IgD-negative memory B cell (primary cell): ENCODE measurements around the gene TCEA3. TPM values are rescaled to one million over a fixed set of nuclear protein-coding genes. Genes with fewer than 3 reads are reported as not detected.

Source experiments
- H3K27ac Mint-ChIP-seq, 3 donors: one replicate each; pipeline ENCODE4 v1.8.0; 2020 to 2022; ENCODE audit warnings: mild to moderate bottlenecking in 3 of 3, mixed read lengths in 3 of 3, moderate library complexity in 1 of 3
- H3K27me3 Mint-ChIP-seq: one replicate; pipeline ENCODE4 v1.8.0; 2021; ENCODE audit warnings: mixed read lengths
- H3K36me3 Mint-ChIP-seq: one replicate; pipeline ENCODE4 v1.8.0; 2020; ENCODE audit warnings: mild to moderate bottlenecking, mixed read lengths
- H3K4me1 Mint-ChIP-seq, 3 donors: one replicate each; pipeline ENCODE4 v1.8.0; 2020 to 2022; ENCODE audit warnings: mixed read lengths in 3 of 3, mild to moderate bottlenecking in 1 of 3
- H3K4me3 Mint-ChIP-seq, 4 donors: one replicate each; pipeline ENCODE4 v1.8.0; 2020 to 2022; ENCODE audit warnings: mild to moderate bottlenecking in 4 of 4, mixed read lengths in 4 of 4, moderate library complexity in 3 of 4
- H3K9me3 Mint-ChIP-seq, 3 donors: one replicate each; pipeline ENCODE4 v1.8.0; 2020 to 2021; ENCODE audit warnings: mixed read lengths in 3 of 3, mild to moderate bottlenecking in 1 of 3
- polyA plus RNA-seq: library from polyadenylated mRNA; unstranded; fragments of 300-500 nt; fragmentation: Illumina TruSeq; gene quantifications from one replicate; pipeline ENCODE4 v1.2.3, GENCODE V29; 2021

The TCEA3 gene
- polyA plus RNA-seq, 1 donor from 2014 or later: 0.69 TPM

DNA sequence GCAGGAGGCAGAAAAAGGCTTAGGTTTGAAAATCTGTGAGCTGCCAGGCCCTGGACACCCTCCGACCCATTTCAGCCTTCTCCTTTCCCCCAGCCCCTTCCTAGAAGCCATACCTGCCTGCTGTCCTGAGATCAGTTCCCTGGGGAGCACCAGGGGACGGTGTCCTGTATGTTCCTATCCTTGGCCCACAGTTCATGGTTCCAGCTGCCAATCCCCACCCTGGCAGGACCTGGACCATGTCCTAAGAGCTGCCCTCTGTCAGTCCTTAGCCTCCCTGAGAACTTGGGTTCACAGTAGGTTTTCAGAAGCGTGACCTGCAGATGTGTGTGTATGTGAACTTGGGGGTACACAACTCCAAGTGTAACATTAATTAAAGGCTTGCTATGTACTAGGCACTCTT lies 3.8 kb downstream of the TCEA3 start:
- Mint-ChIP-seq H3K9me3 (no peaks in the 10 kb centered on the region), H3K4me1 (peaks cover 4 to 13% (median 9%) of the 10 kb centered on the region in 3 donors), H3K4me3 (no peak overlapping the region), H3K27me3 (peaks cover 24% of the 10 kb centered on the region), H3K27ac (no peak overlapping the region), H3K36me3 (no peaks in the 10 kb centered on the region)

DNA sequence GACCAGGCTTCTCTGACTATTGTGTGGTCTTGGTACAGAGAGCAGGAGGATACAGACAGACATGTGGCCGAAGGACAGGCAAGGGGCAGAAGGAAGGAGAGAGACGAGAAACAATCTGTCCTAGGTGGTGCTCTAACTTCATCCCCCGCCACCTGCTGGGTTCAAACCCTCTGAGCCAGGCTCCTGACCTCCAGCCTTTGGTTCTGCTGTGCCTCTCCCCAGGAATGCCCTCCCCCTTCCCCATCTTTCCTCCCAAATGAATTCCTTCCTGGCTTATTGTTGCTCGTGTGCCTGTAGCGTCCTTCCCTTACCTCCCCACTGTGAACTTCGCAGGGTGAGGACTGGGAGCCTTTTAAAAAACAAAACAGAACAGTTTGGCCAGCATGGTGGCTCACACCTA lies 5.4 kb downstream of the TCEA3 start:
- H3K36me3 Mint-ChIP-seq: no peaks in the 10 kb centered on the region
- no peak overlapping the region for H3K27ac Mint-ChIP-seq
- no peak overlapping the region for H3K4me3 Mint-ChIP-seq
- H3K27me3 Mint-ChIP-seq: peaks cover 15% of the 10 kb centered on the region
- no peaks in the 10 kb centered on the region for H3K9me3 Mint-ChIP-seq
- peaks cover 0 to 11% (median 9%) of the 10 kb centered on the region in 3 donors for H3K4me1 Mint-ChIP-seq

DNA sequence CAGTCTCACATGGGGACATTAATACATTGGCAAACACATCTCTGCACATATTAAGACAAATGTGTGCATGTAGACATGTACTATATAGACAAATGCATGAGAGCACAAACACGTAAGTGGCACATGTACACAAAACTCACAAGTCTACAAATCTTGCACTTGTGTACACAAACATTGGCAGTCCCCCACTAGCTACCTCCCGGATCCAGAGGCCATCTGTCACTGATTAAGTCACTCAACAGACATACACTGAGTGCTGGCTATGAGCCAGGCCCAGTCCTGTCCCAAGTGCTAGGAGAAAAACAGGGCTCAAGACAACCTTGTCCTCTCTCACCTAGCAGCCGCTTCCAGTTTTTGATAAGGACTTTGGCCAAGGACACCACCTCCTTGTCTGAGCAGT lies 7.0 kb downstream of the TCEA3 start:
- Mint-ChIP-seq H3K4me3 (no peak overlapping the region), H3K36me3 (no peaks in the 10 kb centered on the region), H3K27ac (no peak overlapping the region), H3K4me1 (peaks cover 0 to 6% (median 2%) of the 10 kb centered on the region in 3 donors), H3K27me3 (peaks cover 6% of the 10 kb centered on the region), H3K9me3 (no peaks in the 10 kb centered on the region)

DNA sequence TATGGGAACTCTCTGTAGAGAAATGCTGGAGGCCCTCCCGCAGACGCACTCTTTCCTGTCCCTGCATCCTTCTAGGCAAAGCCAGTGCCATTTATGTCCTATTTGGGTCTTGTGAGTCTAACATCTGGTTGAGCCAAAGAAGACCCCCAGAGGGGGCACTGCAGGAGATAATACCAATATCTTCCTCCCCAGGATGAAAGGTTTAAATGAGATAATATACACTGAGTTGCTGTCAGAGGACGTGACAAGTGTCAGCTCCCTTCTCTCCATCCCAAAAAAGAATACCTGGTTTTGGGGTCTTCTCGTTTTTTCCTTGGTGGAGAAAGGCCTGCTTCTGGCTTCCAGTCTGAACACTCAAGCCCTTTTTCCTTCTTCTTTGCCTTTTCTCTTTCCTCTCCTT lies 7.6 kb downstream of the TCEA3 start:
- Mint-ChIP-seq H3K27me3 (peaks cover under 1% of the 10 kb centered on the region), H3K27ac (no peak overlapping the region), H3K9me3 (no peaks in the 10 kb centered on the region), H3K36me3 (no peaks in the 10 kb centered on the region), H3K4me3 (no peak overlapping the region), H3K4me1 (peaks cover 0 to under 1% (median 0%) of the 10 kb centered on the region in 3 donors)

DNA sequence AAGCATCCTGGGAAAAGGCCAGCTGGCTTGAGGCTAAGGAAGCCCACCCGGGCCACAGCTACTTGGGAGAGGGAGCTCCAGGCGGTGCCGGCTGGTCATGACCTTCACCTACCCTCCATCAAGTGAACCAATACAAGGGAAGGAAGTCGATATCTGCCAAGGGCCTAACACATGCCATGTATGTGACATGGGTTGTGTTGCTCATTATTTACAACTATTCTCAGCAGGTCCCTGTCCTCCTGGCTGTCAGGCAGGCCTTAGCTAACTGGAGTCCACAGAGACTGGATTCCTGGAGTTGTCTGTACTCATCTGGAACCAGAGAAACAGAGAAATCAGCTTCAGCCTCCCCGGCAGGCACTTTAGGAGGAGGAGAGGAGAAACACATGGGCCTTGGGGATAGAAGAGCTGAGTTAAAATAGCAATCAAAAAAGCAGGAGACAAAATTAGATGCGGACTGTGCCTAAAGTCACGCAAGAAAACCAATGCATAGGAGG lies 15.7 kb downstream of the TCEA3 start:
- Mint-ChIP-seq H3K4me1 (peaks cover 0 to 1% (median 0%) of the 10 kb centered on the region in 3 donors), H3K36me3 (no peaks in the 10 kb centered on the region), H3K4me3 (no peak overlapping the region), H3K9me3 (no peaks in the 10 kb centered on the region), H3K27ac (no peak overlapping the region), H3K27me3 (peaks cover 5% of the 10 kb centered on the region)

DNA sequence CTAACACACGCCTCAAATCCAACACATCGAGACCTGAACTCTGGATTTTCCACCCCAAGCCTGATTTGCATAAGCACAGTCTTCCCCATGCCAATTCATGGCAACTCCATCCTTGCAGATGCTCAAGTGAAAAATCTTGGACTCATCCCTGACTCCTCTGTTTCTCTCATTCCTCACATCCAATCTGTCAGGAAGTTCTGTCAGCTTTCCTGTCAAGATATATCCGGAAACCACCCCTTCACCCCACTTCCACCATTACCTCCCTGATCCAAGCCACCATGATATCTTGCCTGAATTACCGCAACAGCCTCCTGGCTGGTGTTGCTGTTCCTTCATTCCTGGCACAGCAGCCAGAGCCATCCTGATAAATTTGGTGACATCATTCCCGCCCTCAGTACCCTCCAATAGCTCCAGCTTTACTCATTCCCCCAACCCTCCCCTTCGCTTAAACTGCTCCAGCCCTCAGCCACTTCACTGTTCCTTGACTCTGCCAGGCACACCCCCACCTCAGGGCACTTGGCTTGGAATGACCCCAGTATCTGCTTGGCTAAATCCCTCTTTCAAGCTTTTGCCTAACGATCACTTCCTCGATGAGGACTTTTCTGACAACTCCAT lies 17.4 kb downstream of the TCEA3 start:
- H3K27ac Mint-ChIP-seq: no peak overlapping the region
- H3K36me3 Mint-ChIP-seq: no peaks in the 10 kb centered on the region
- peaks cover 5% of the 10 kb centered on the region for H3K27me3 Mint-ChIP-seq
- H3K9me3 Mint-ChIP-seq: no peaks in the 10 kb centered on the region
- H3K4me3 Mint-ChIP-seq: no peak overlapping the region
- H3K4me1 Mint-ChIP-seq: peaks cover 0 to 1% (median 0%) of the 10 kb centered on the region in 3 donors

GRCh38 chr1:23405946-23406345 lies 18.6 kb downstream of the TCEA3 start:
- H3K36me3 Mint-ChIP-seq: no peaks in the 10 kb centered on the region
- no peak overlapping the region for H3K27ac Mint-ChIP-seq
- no peak overlapping the region for H3K4me3 Mint-ChIP-seq
- peaks cover 3% of the 10 kb centered on the region for H3K27me3 Mint-ChIP-seq
- H3K9me3 Mint-ChIP-seq: no peaks in the 10 kb centered on the region
- H3K4me1 Mint-ChIP-seq: peaks cover 0 to 1% (median 0%) of the 10 kb centered on the region in 3 donors

DNA sequence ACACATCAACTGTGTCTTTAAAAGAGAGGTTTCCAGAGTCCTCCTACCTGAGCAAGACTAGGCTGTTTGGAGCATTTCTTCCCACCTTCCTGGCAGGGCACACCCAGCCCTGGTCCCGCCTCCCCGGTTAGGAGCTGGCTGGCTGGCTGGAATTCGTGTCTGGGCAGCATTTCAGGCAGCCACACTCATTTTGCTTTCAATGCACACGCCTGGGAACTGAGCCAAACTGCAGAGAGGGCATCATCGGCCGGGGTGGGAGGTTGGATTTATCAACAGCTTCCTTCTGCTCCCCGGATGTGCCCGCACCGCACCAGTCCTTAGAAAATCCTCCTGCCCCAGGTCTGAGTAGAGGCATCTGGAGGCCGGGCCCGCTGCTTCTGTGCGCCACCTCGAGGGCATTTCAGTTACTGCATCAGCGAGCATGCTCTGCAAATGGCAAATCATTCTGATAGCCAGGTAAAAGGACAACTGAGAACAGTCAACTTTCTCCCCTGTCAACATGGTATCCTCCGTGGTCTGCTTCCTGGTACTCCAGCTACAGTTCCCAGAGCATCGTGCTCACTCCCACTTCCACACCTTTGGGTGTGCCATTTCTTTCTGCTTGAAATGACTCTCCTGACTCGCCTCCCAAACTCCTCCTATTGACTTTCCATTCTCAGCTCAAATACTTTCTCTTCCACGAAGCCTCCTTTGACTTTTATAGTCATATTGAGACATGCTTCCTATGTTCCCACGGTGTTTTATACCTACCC lies 20.6 kb downstream of the TCEA3 start:
- no peak overlapping the region for H3K27ac Mint-ChIP-seq
- peak overlapping the region in 1 of 4 donors; percentile 36 for H3K4me3 Mint-ChIP-seq
- H3K27me3 Mint-ChIP-seq: no peaks in the 10 kb centered on the region
- H3K9me3 Mint-ChIP-seq: no peaks in the 10 kb centered on the region
- H3K36me3 Mint-ChIP-seq: no peaks in the 10 kb centered on the region
- H3K4me1 Mint-ChIP-seq: peaks cover 0 to 1% (median 0%) of the 10 kb centered on the region in 3 donors

DNA sequence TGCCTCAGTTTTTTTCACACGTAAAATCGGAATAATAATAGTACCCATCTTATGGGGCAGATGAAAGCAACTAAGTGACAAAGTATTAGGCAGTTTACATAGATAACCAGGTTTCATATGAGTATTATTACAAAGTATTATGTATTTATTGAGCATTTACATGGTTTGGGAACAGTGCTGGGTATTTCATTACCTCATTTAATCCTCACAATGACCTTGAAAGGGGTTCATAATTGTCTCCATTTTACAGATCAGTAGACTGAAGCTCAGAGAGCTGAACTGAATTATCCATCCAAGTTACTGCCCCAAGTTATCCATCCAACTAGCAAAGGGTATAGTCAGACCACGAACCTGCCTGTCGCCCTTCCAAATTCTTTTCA lies 21.2 kb downstream of the TCEA3 start:
- H3K27me3 Mint-ChIP-seq: no peaks in the 10 kb centered on the region
- no peak overlapping the region for H3K27ac Mint-ChIP-seq
- no peaks in the 10 kb centered on the region for H3K9me3 Mint-ChIP-seq
- H3K4me3 Mint-ChIP-seq: no peak overlapping the region
- H3K36me3 Mint-ChIP-seq: no peaks in the 10 kb centered on the region
- peaks cover 0 to 1% (median 0%) of the 10 kb centered on the region in 3 donors for H3K4me1 Mint-ChIP-seq

- no peaks in the 10 kb centered on the region for H3K36me3 Mint-ChIP-seq
- H3K27me3 Mint-ChIP-seq: no peaks in the 10 kb centered on the region
- no peak overlapping the region for H3K4me3 Mint-ChIP-seq
- no peaks in the 10 kb centered on the region for H3K9me3 Mint-ChIP-seq
- peaks cover 0 to 1% (median 0%) of the 10 kb centered on the region in 3 donors for H3K4me1 Mint-ChIP-seq
- H3K27ac Mint-ChIP-seq: no peak overlapping the region
These were observed 21.6 kb downstream of the TCEA3 start for GRCh38 chr1:23403038-23403336.

DNA sequence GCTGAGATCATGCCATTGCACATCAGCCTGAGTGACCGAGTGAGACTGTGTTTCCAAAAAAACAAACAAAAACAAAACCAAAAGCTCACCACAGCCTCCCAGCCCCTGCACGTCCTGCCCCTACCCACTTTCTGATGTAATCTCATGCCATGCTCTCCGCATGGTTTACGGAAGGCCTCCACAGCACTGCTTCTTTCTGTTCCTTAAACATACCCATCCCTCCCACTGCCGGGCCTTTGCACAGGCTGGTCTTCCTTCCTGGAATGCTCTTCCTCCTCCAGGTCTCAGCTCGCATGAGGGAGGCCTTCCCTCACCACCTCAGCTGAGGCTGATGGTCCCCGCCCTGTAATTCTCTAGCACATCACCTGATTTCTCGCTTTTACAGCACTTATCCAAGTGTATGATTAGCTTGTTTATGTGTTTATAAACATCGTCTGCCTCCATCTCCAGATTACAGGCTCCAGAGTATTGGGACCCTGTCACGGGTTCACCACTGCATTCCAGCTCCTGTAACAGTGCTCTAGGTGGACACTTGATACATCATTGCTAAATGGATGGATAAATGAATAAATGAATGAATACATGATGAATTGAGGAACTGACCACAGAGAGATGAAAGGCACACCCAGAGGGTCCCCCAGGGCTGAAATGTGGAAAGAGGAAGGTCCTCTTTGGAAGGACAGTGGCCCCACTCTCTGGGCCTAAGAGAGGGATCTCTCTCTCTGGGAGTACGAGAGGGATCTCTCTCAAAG lies 22.1 kb downstream of the TCEA3 start:
- no peak overlapping the region for H3K27ac Mint-ChIP-seq
- no peaks in the 10 kb centered on the region for H3K27me3 Mint-ChIP-seq
- no peaks in the 10 kb centered on the region for H3K9me3 Mint-ChIP-seq
- no peaks in the 10 kb centered on the region for H3K36me3 Mint-ChIP-seq
- peaks cover 0 to 1% (median 0%) of the 10 kb centered on the region in 3 donors for H3K4me1 Mint-ChIP-seq
- H3K4me3 Mint-ChIP-seq: peak overlapping the region in 1 of 4 donors; percentile 12

DNA sequence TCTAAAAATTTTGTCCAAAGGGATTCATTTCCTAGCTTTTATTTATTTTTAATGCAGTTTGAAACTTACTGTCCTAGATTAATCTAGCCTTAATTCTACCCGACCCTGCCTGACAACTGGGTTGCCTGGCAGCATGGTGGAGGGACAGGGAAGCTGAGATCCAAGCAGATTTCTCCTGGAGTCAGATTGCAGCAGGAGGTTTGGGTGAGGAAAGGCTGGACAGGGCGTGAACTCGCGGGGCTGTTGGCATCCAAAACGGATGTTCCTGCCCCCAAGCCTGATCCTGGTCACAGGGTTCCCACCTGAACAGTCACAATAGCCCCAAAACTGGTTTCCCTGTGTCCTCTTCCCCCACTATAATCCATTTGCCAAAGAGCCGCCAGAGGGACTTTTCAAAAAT lies 23.2 kb downstream of the TCEA3 start:
- H3K27ac Mint-ChIP-seq: no peak overlapping the region
- no peaks in the 10 kb centered on the region for H3K36me3 Mint-ChIP-seq
- H3K4me3 Mint-ChIP-seq: no peak overlapping the region
- H3K4me1 Mint-ChIP-seq: peaks cover 0 to 1% (median 0%) of the 10 kb centered on the region in 3 donors
- H3K27me3 Mint-ChIP-seq: peaks cover under 1% of the 10 kb centered on the region
- H3K9me3 Mint-ChIP-seq: no peaks in the 10 kb centered on the region

DNA sequence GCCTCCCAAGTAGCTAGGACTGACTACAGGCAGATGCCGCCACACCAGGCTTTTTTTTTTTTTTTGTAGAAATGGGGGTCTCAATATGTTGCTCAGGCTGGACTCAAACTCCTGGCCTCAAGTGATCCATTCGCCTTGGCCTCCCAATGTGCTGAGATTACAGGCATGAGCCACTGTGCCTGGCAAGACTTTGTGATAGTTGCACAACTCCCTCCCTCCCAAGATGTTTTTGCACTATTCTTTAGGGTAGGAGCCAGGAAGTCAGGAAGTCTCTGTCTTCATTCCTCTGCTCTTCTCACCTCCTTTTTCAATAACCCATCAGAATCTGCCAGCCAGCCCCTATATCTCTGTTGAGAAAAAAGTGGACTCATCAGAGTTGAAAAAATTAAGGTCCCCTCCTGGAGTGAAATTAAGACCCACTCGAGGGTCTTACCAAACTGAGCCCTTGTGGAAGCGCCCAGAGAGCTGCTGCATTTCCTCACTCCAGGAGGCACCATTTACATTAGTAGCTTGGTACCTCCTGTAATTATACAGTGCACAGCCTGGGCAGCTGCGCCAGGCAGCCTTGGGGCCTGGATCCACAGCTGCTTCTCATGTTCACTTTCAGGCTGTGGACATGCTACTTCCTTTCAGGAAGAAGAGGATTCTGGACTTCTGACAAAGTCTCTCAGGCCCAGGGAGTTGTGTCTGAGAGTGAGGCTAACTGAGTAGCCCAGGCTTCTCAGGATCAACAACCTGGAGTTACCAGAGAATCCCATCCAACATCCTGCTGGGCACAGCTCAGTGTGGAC lies 24.0 kb downstream of the TCEA3 start:
- no peaks in the 10 kb centered on the region for H3K36me3 Mint-ChIP-seq
- no peak overlapping the region for H3K27ac Mint-ChIP-seq
- no peak overlapping the region for H3K4me3 Mint-ChIP-seq
- peaks cover 0 to 1% (median 0%) of the 10 kb centered on the region in 3 donors for H3K4me1 Mint-ChIP-seq
- no peaks in the 10 kb centered on the region for H3K9me3 Mint-ChIP-seq
- peaks cover 2% of the 10 kb centered on the region for H3K27me3 Mint-ChIP-seq

DNA sequence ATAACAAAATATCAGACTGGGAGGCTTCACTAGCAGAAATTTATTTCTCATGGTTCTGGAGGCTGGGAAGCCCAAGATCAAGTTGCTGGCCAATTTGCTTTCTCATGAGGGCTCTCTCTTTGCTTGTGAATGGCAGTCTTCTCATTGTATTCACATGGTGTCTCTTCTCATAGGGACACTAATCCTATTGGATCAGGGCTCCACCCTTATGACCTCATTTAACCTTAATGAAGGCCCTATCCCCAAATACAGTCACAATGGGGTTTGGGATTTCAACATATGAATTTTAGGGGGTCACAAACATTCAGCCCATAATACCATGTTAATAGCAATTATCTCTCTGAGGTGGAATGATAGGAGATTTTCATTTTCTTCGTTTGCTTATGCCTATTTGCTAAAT lies 25.3 kb downstream of the TCEA3 start:
- H3K4me3 Mint-ChIP-seq: no peak overlapping the region
- H3K4me1 Mint-ChIP-seq: peaks cover 0 to under 1% (median 0%) of the 10 kb centered on the region in 3 donors
- no peak overlapping the region for H3K27ac Mint-ChIP-seq
- H3K27me3 Mint-ChIP-seq: peaks cover 2% of the 10 kb centered on the region
- H3K9me3 Mint-ChIP-seq: no peaks in the 10 kb centered on the region
- no peaks in the 10 kb centered on the region for H3K36me3 Mint-ChIP-seq

- H3K36me3 Mint-ChIP-seq: no peaks in the 10 kb centered on the region
- no peak overlapping the region for H3K4me3 Mint-ChIP-seq
- H3K27ac Mint-ChIP-seq: no peak overlapping the region
- no peaks in the 10 kb centered on the region for H3K9me3 Mint-ChIP-seq
- H3K27me3 Mint-ChIP-seq: peaks cover 2% of the 10 kb centered on the region
- no peaks in the 10 kb centered on the region for H3K4me1 Mint-ChIP-seq
These were observed 26.6 kb downstream of the TCEA3 start for GRCh38 chr1:23397908-23398307.
